HCT116 (cell line): Measurements from ENCODE around the gene SLC31A1.

Source experiments
- CTCF ChIP-seq, 3 experiments: fragments of 200-600 bp in 1 of 3; sonication (generic) in 1 of 3; IDR thresholded peaks in 2 of 3; conservative IDR thresholded peaks in 1 of 3; 2 replicates each; pipeline ENCODE4 v1.5.1; 2012 to 2017; ENCODE audit warnings: low read depth in 2 of 3, low read length in 2 of 3, antibody characterized with exemption in 1 of 3, borderline replicate concordance in 1 of 3, control low read depth in 1 of 3, mild to moderate bottlenecking in 1 of 3, mixed read lengths in 1 of 3, mixed run types in 1 of 3, moderate library complexity in 1 of 3; ENCODE audit not compliant: insufficient read depth in 1 of 3
- EZH2 ChIP-seq: fragments of 200-600 bp; sonication (generic); IDR thresholded peaks from 2 replicates; pipeline ENCODE4 v1.6.1; 2017; ENCODE audit warnings: antibody characterized with exemption, mixed run types
- JUND ChIP-seq: IDR thresholded peaks from 2 replicates; pipeline ENCODE4 v1.6.1; 2012
- POLR2A ChIP-seq: IDR thresholded peaks from 2 replicates; pipeline ENCODE4 v1.7.0; 2011; ENCODE audit warnings: borderline replicate concordance; ENCODE audit not compliant: insufficient read depth, insufficient read length; ENCODE audit errors: extremely low read depth
- POLR2AphosphoS5 ChIP-seq: IDR thresholded peaks from 2 replicates; pipeline ENCODE4 v1.6.1; 2011; ENCODE audit warnings: mild to moderate bottlenecking, low read depth, low read length, moderate library complexity
- REST ChIP-seq: IDR thresholded peaks from 2 replicates; pipeline ENCODE4 v1.6.1; 2012; ENCODE audit warnings: low read depth
- ZBTB33 ChIP-seq: IDR thresholded peaks from 2 replicates; pipeline ENCODE4 v1.6.1; 2011; ENCODE audit warnings: mild to moderate bottlenecking, low read length, moderate library complexity; ENCODE audit not compliant: insufficient replicate concordance; ENCODE audit errors: extremely low read depth

GRCh38 chr9:113289091-113289490 lies 67.7 kb downstream of the SLC31A1 start:
- TF ChIP-seq POLR2A = no peak
- TF ChIP-seq REST = no peak
- no peak for TF ChIP-seq JUND
- no peak for TF ChIP-seq CTCF (IDR thresholded peaks at IDR 0.05 in 2 of 3, conservative IDR thresholded peaks at IDR 0.05 in 1 of 3; ENCODE audit: borderline replicate concordance in 1 of 3, insufficient read depth in 1 of 3, low read depth in 2 of 3, low read length in 2 of 3)
- no peak for TF ChIP-seq EZH2
- TF ChIP-seq ZBTB33 = no peak
- no peak for TF ChIP-seq POLR2AphosphoS5
